SK-N-SH treated with all-trans-retinoic acid at 6 μM for 48 hours (cell line): ENCODE measurements around the gene CBL.

Experiments
- ATAC-seq: fragments of 200-7000 bp; cut with Tn5 transposase; 3 replicates; pipeline ENCODE4 v1.9.1; 2020; ENCODE audit warnings: mild to moderate bottlenecking, moderate library complexity
- ARNTL ChIP-seq: fragments of 450-650 bp; formaldehyde crosslinking; IDR thresholded peaks from 2 replicates; pipeline ENCODE4 v1.5.0; 2020; ENCODE audit warnings: low read depth, mild to moderate bottlenecking, moderate library complexity, borderline replicate concordance
- BACH2 ChIP-seq: fragments of 250-450 bp; sonication (Bioruptor Pico); IDR thresholded peaks from 2 replicates; pipeline ENCODE4 v1.9.0; 2021; ENCODE audit warnings: mild to moderate bottlenecking, borderline replicate concordance
- CSDC2 ChIP-seq: fragments of 250-450 bp; sonication (Bioruptor Pico); IDR thresholded peaks from 2 replicates; pipeline ENCODE4 v1.5.0; 2020; ENCODE audit warnings: mild to moderate bottlenecking, moderate library complexity
- CSRNP3 ChIP-seq: fragments of 250-450 bp; sonication (Bioruptor Pico); IDR thresholded peaks from 2 replicates; pipeline ENCODE4 v1.5.1; 2021; ENCODE audit warnings: mild to moderate bottlenecking, moderate library complexity
- ESRRG ChIP-seq: fragments of 250-450 bp; sonication (Bioruptor Pico); IDR thresholded peaks from 2 replicates; pipeline ENCODE4 v1.6.1; 2021; ENCODE audit warnings: mild to moderate bottlenecking
- GLIS3 ChIP-seq: fragments of 250-450 bp; sonication (Bioruptor Pico); IDR thresholded peaks from 2 replicates; pipeline ENCODE4 v1.5.0; 2020; ENCODE audit warnings: mild to moderate bottlenecking, moderate library complexity
- ISL1 ChIP-seq: fragments of 250-450 bp; sonication (Bioruptor Pico); IDR thresholded peaks from 2 replicates; pipeline ENCODE4 v2.1.2; 2022; ENCODE audit warnings: mild to moderate bottlenecking, moderate library complexity
- OSR1 ChIP-seq: fragments of 250-450 bp; sonication (Bioruptor Pico); IDR thresholded peaks from 2 replicates; pipeline ENCODE4 v1.8.0; 2022; ENCODE audit warnings: moderate library complexity, mild to moderate bottlenecking, inconsistent platforms
- PATZ1 ChIP-seq: fragments of 250-450 bp; sonication (Bioruptor Pico); IDR thresholded peaks from 2 replicates; pipeline ENCODE4 v1.8.0; 2020; ENCODE audit warnings: mild to moderate bottlenecking, moderate library complexity, borderline replicate concordance
- POU6F1 ChIP-seq: fragments of 250-450 bp; sonication (Bioruptor Pico); IDR thresholded peaks from 2 replicates; pipeline ENCODE4 v1.8.0; 2021; ENCODE audit warnings: low read depth, mild to moderate bottlenecking, moderate library complexity, borderline replicate concordance
- PPARA ChIP-seq: fragments of 250-450 bp; sonication (Bioruptor Pico); IDR thresholded peaks from 2 replicates; pipeline ENCODE4 v1.5.0; 2020; ENCODE audit warnings: mild to moderate bottlenecking, borderline replicate concordance
- RARB ChIP-seq: fragments of 250-450 bp; sonication (Bioruptor Pico); IDR thresholded peaks from 2 replicates; pipeline ENCODE4 v1.8.0; 2021; ENCODE audit warnings: mild to moderate bottlenecking, moderate library complexity
- TCF4 ChIP-seq: fragments of 250-450 bp; sonication (Bioruptor Pico); IDR thresholded peaks from 2 replicates; pipeline ENCODE4 v1.8.0; 2021; ENCODE audit warnings: mild to moderate bottlenecking, moderate library complexity, borderline replicate concordance
- TOX ChIP-seq: fragments of 250-450 bp; sonication (Bioruptor Pico); IDR thresholded peaks from 2 replicates; pipeline ENCODE4 v1.8.0; 2021; ENCODE audit warnings: mild to moderate bottlenecking, moderate library complexity, borderline replicate concordance
- ZC3H10 ChIP-seq: fragments of 250-450 bp; sonication (Bioruptor Pico); IDR thresholded peaks from 2 replicates; pipeline ENCODE4 v1.5.1; 2021; ENCODE audit warnings: mild to moderate bottlenecking, moderate library complexity
- ZFP30 ChIP-seq: fragments of 450-650 bp; formaldehyde crosslinking; IDR thresholded peaks from 2 replicates; pipeline ENCODE4 v1.5.0; 2022; ENCODE audit warnings: mild to moderate bottlenecking, moderate library complexity
- ZNF565 ChIP-seq: fragments of 450-650 bp; formaldehyde crosslinking; conservative IDR thresholded peaks from 2 replicates; pipeline ENCODE4 v1.5.0; 2020; ENCODE audit warnings: low read depth, mild to moderate bottlenecking, moderate library complexity
- ZNF70 ChIP-seq: fragments of 450-650 bp; formaldehyde crosslinking; IDR thresholded peaks from 2 replicates; pipeline ENCODE4 v1.5.0; 2020; ENCODE audit warnings: mild to moderate bottlenecking, moderate library complexity
- ZNF8 ChIP-seq: fragments of 450-650 bp; formaldehyde crosslinking; IDR thresholded peaks from 2 replicates; pipeline ENCODE4 v1.5.0; 2020; ENCODE audit warnings: mild to moderate bottlenecking, moderate library complexity
- TF ChIP-seq, protein P1 (sequence below): fragments of 250-450 bp; sonication (Bioruptor Pico); IDR thresholded peaks from 2 replicates; pipeline ENCODE4 v1.5.1; 2020; ENCODE audit warnings: low read depth, mild to moderate bottlenecking, moderate library complexity

CBL gene

DNA sequence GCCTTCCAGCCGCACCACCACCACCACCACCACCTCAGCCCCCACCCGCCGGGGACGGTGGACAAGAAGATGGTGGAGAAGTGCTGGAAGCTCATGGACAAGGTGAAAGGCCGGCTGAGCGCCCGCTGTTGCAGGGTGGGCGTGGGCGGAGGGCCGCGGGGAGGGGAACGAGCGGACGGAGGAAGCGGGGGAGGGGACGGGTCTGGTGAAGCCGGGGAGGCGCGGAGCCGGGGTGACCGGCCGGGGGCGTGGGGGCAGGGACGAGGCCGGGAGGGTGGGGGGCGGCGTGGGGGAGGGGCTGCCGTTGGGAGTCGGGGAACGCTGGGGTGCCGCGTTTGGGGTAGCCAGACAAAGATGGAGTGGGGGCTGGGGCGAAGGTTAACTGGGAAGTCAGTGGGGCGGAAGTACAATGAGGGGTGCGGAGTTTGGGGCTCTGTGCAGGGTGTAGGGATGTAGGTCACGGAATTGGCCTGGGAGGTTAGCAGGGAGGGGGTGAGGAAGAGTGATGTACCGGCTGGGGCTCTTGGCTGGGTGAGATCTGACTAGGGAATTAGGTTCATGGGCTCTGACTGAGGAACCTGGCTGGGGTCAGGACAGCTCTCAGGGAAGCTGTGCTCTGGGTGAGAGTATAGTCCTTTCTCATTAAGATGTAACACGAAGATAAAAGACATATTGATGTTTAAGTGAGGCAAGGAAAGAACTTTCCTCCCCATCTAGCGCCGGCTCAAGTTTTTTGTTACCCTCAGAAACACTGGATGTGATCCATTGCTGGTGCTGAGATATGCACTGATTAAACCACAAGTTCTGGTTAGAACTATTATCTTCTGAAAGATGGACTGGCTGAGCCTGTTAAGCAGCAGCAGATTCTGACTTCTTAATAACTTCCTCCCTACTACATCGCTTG, 624 bp downstream of the CBL start:
- peak; percentile 56 for ATAC-seq
- no peak for TF ChIP-seq TOX (CRISPR knock-in tag)
- no peak for TF ChIP-seq ZC3H10 (CRISPR knock-in tag)
- no peak for TF ChIP-seq ZNF8 (CRISPR knock-in tag)
- no peak for TF ChIP-seq TCF4 (CRISPR knock-in tag)
- TF ChIP-seq ARNTL (CRISPR knock-in tag): no peak

DNA sequence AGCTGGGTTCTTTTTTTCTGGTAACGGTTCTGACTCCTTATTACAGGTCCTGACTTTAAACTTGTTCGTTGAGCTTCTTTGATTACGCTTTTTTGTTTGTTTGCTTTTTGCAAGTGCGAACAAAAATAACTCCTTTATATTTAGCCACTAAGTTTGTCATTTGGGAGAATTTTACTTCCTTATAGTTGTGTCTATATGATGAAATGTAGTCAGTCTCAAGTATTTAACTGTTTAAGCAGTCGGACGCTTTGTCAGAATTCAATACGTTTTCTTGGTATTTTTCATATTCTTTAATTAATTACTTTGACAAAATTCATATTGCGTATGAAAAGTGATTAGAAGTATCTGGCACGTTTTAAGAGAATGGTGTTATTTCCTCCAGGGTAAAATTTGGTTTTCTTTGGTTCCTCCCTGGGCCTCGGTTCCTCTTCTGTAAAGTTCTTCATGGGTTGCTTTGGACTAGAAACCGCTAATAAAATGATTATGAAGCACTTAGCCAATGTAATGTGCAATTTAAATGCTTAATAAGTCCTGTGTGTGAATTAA, 1.3 kb downstream of the CBL start:
- TF ChIP-seq RARB (CRISPR knock-in tag) (no peak), CSDC2 (no peak), ZNF8 (CRISPR knock-in tag) (no peak), TCF4 (CRISPR knock-in tag) (no peak), ZFP30 (CRISPR knock-in tag) (no peak), PPARA (no peak), CSRNP3 (CRISPR knock-in tag) (no peak), ZC3H10 (CRISPR knock-in tag) (no peak), ISL1 (CRISPR knock-in tag) (no peak), POU6F1 (no peak), ARNTL (CRISPR knock-in tag) (no peak), OSR1 (CRISPR knock-in tag) (no peak), ZNF565 (CRISPR knock-in tag) (no peak), BACH2 (no peak), TOX (CRISPR knock-in tag) (no peak), PATZ1 (no peak), GLIS3 (no peak)
- TF ChIP-seq, protein P1, sequence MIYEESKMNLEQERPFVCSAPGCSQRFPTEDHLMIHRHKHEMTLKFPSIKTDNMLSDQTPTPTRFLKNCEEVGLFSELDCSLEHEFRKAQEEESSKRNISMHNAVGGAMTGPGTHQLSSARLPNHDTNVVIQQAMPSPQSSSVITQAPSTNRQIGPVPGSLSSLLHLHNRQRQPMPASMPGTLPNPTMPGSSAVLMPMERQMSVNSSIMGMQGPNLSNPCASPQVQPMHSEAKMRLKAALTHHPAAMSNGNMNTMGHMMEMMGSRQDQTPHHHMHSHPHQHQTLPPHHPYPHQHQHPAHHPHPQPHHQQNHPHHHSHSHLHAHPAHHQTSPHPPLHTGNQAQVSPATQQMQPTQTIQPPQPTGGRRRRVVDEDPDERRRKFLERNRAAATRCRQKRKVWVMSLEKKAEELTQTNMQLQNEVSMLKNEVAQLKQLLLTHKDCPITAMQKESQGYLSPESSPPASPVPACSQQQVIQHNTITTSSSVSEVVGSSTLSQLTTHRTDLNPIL (CRISPR knock-in tag): no peak
- TF ChIP-seq, all 23 proteins: peak for 0
- ATAC-seq: no peak

DNA sequence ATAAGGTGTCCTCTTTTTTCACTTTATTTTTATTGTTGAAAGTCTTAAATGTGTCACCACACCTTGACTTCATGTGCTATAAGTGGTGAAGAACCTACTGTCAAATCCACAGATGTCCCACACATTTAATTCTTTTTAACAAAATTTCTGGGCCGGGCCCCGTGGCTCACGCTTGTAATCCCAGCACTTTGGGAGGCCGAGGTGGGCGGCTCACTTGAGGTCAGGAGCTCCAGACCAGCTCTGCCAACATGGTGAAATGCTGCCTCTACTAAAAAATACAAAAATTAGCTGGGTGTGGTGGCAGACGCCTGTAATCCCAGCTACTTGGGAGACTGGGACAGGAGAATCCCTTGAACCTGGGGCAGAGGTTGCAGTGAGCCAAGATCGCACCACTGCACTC, 3.0 kb downstream of the CBL start:
- TF ChIP-seq ESRRG (CRISPR knock-in tag): no peak
- no peak for TF ChIP-seq ARNTL (CRISPR knock-in tag)
- no peak for TF ChIP-seq GLIS3
- no peak for TF ChIP-seq TOX (CRISPR knock-in tag)
- TF ChIP-seq ZNF70: no peak
- TF ChIP-seq ZNF8 (CRISPR knock-in tag): no peak
- no peak for TF ChIP-seq ISL1 (CRISPR knock-in tag)
- TF ChIP-seq ZC3H10 (CRISPR knock-in tag): no peak
- no peak for TF ChIP-seq ZFP30 (CRISPR knock-in tag)
- TF ChIP-seq POU6F1: no peak
- ATAC-seq: no peak
